Muscle layer of duodenum (tissue), 2 donors: ENCODE results near the gene CACNB2.

Experiments used
- H3K27ac ChIP-seq: one replicate; pipeline ENCODE4 v1.7.0; 2013; ENCODE audit warnings: mild to moderate bottlenecking, low read length
- H3K27me3 ChIP-seq: one replicate; pipeline ENCODE4 v1.7.0; 2013; ENCODE audit warnings: low read depth, mild to moderate bottlenecking, control low read depth, low read length
- H3K36me3 ChIP-seq, 2 donors: one replicate each; pipeline ENCODE4 v1.7.0; 2013; ENCODE audit warnings: low read length in 2 of 2, control low read depth in 1 of 2, mild to moderate bottlenecking in 1 of 2; ENCODE audit not compliant: insufficient read depth in 2 of 2, control insufficient read depth in 1 of 2
- H3K4me1 ChIP-seq, 2 donors: one replicate each; pipeline ENCODE4 v1.7.0; 2013; ENCODE audit warnings: low read length in 2 of 2, mild to moderate bottlenecking in 2 of 2, control low read depth in 1 of 2, moderate library complexity in 1 of 2; ENCODE audit not compliant: insufficient read depth in 2 of 2, control insufficient read depth in 1 of 2
- H3K4me3 ChIP-seq, 2 donors: one replicate each; pipeline ENCODE4 v1.7.0; 2013; ENCODE audit warnings: low read length in 2 of 2, low read depth in 1 of 2, mild to moderate bottlenecking in 1 of 2
- H3K9me3 ChIP-seq, 2 donors: one replicate each; pipeline ENCODE4 v1.7.0; 2013; ENCODE audit warnings: low read length in 2 of 2, control low read depth in 1 of 2, mild to moderate bottlenecking in 1 of 2; ENCODE audit not compliant: control insufficient read depth in 1 of 2
- donor health status: healthy.

The CACNB2 gene

GRCh38 chr10:18532881-18533535 is 392.8 kb downstream of the CACNB2 start:
- no peak overlapping the region for H3K27ac ChIP-seq
- H3K4me1 ChIP-seq = peaks cover 0 to 3% of the 10 kb centered on the region in 2 donors
- H3K4me3 ChIP-seq = no peak overlapping the region
- H3K36me3 ChIP-seq = peaks cover 0 to 18% of the 10 kb centered on the region in 2 donors
- no peaks in the 10 kb centered on the region for H3K27me3 ChIP-seq
- no peaks in the 10 kb centered on the region for H3K9me3 ChIP-seq

GRCh38 chr10:18533896-18534295 is 393.7 kb downstream of the CACNB2 start:
- H3K27me3 ChIP-seq = no peaks in the 10 kb centered on the region
- no peak overlapping the region for H3K27ac ChIP-seq
- H3K4me1 ChIP-seq = no peaks in the 10 kb centered on the region
- H3K4me3 ChIP-seq = no peak overlapping the region
- H3K9me3 ChIP-seq = no peaks in the 10 kb centered on the region
- peaks cover under 1 to 26% of the 10 kb centered on the region in 2 donors for H3K36me3 ChIP-seq

GRCh38 chr10:18539335-18539734 is 399.1 kb downstream of the CACNB2 start:
- peaks cover 0 to 12% of the 10 kb centered on the region in 2 donors for H3K4me1 ChIP-seq
- no peaks in the 10 kb centered on the region for H3K27me3 ChIP-seq
- H3K36me3 ChIP-seq = peaks cover 20 to 50% of the 10 kb centered on the region in 2 donors
- no peaks in the 10 kb centered on the region for H3K9me3 ChIP-seq
- H3K4me3 ChIP-seq = no peak overlapping the region
- H3K27ac ChIP-seq = no peak overlapping the region

- peaks cover 0 to 12% of the 10 kb centered on the region in 2 donors for H3K4me1 ChIP-seq
- no peak overlapping the region for H3K27ac ChIP-seq
- H3K4me3 ChIP-seq = no peak overlapping the region
- peaks cover 20 to 50% of the 10 kb centered on the region in 2 donors for H3K36me3 ChIP-seq
- H3K27me3 ChIP-seq = no peaks in the 10 kb centered on the region
- no peaks in the 10 kb centered on the region for H3K9me3 ChIP-seq
Measured at GRCh38 chr10:18540195-18540594, 400.0 kb downstream of the CACNB2 start.

GRCh38 chr10:18542832-18543231 is 402.6 kb downstream of the CACNB2 start:
- Histone ChIP-seq H3K4me3 (no peak overlapping the region), H3K27ac (no peak overlapping the region), H3K27me3 (no peaks in the 10 kb centered on the region), H3K4me1 (peaks cover 0 to 12% of the 10 kb centered on the region in 2 donors), H3K9me3 (no peaks in the 10 kb centered on the region), H3K36me3 (peaks cover 22 to 38% of the 10 kb centered on the region in 2 donors)

GRCh38 chr10:18545621-18546305 is 405.5 kb downstream of the CACNB2 start:
- H3K4me3 ChIP-seq = no peak overlapping the region
- no peaks in the 10 kb centered on the region for H3K27me3 ChIP-seq
- H3K36me3 ChIP-seq = peaks cover 10 to 19% of the 10 kb centered on the region in 2 donors
- H3K9me3 ChIP-seq = no peaks in the 10 kb centered on the region
- peaks cover 0 to 12% of the 10 kb centered on the region in 2 donors for H3K4me1 ChIP-seq
- no peak overlapping the region for H3K27ac ChIP-seq

GRCh38 chr10:18549105-18549504 is 408.9 kb downstream of the CACNB2 start:
- H3K9me3 ChIP-seq = no peaks in the 10 kb centered on the region
- no peak overlapping the region for H3K4me3 ChIP-seq
- H3K27me3 ChIP-seq = no peaks in the 10 kb centered on the region
- H3K4me1 ChIP-seq = no peaks in the 10 kb centered on the region
- H3K27ac ChIP-seq = no peak overlapping the region
- H3K36me3 ChIP-seq = peaks cover 3 to 20% of the 10 kb centered on the region in 2 donors

- H3K4me1 ChIP-seq = no peaks in the 10 kb centered on the region
- H3K4me3 ChIP-seq = no peak overlapping the region
- H3K27ac ChIP-seq = no peak overlapping the region
- H3K27me3 ChIP-seq = no peaks in the 10 kb centered on the region
- peaks cover 0 to 5% of the 10 kb centered on the region in 2 donors for H3K9me3 ChIP-seq
- H3K36me3 ChIP-seq = peaks cover 7 to 43% of the 10 kb centered on the region in 2 donors
Measured at GRCh38 chr10:18551473-18551872, 411.2 kb downstream of the CACNB2 start.

- H3K4me3 ChIP-seq = no peak overlapping the region
- no peaks in the 10 kb centered on the region for H3K27me3 ChIP-seq
- H3K4me1 ChIP-seq = no peaks in the 10 kb centered on the region
- peaks cover 6 to 48% of the 10 kb centered on the region in 2 donors for H3K36me3 ChIP-seq
- peaks cover 0 to 14% of the 10 kb centered on the region in 2 donors for H3K9me3 ChIP-seq
- no peak overlapping the region for H3K27ac ChIP-seq
Measured at GRCh38 chr10:18554479-18554878, 414.3 kb downstream of the CACNB2 start.

- H3K27ac ChIP-seq = no peak overlapping the region
- H3K36me3 ChIP-seq = peaks cover 6 to 55% of the 10 kb centered on the region in 2 donors
- H3K4me1 ChIP-seq = no peaks in the 10 kb centered on the region
- H3K4me3 ChIP-seq = no peak overlapping the region
- H3K9me3 ChIP-seq = peaks cover 0 to 16% of the 10 kb centered on the region in 2 donors
- H3K27me3 ChIP-seq = no peaks in the 10 kb centered on the region
Measured at GRCh38 chr10:18556522-18557147, 416.4 kb downstream of the CACNB2 start.

GRCh38 chr10:18557960-18558359 is 417.7 kb downstream of the CACNB2 start:
- Histone ChIP-seq H3K4me1 (no peaks in the 10 kb centered on the region), H3K36me3 (peaks cover 8 to 54% of the 10 kb centered on the region in 2 donors), H3K9me3 (peaks cover 0 to 25% of the 10 kb centered on the region in 2 donors)

More at GRCh38 chr10:18557960-18558359, 417.7 kb downstream of the CACNB2 start:
- no peaks in the 10 kb centered on the region for H3K27me3 ChIP-seq
- H3K4me3 ChIP-seq = no peak overlapping the region
- no peak overlapping the region for H3K27ac ChIP-seq
